ENCODE results near the gene IGDCC3.

DNA sequence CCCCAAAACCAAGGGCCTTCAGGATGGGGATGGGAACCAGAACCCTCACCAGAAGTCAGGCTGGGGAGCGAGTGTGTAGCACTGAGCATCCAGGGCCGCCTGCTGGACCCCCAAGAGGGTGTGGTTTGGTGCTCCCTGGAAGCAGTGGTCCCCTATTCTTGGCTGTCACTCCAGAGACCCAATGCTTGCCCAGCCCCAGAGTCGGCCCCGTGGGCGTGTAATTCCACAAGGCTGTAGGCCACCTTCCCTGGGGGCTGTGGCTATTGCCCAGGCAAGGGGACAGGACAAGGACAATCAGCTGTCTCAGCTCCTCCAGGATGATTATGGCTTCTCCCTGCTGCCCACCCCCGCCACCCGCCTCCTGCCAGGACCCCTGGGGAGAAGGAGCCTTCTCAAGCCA, 14.5 kb downstream of the IGDCC3 start:
- TF ChIP-seq, protein P1, sequence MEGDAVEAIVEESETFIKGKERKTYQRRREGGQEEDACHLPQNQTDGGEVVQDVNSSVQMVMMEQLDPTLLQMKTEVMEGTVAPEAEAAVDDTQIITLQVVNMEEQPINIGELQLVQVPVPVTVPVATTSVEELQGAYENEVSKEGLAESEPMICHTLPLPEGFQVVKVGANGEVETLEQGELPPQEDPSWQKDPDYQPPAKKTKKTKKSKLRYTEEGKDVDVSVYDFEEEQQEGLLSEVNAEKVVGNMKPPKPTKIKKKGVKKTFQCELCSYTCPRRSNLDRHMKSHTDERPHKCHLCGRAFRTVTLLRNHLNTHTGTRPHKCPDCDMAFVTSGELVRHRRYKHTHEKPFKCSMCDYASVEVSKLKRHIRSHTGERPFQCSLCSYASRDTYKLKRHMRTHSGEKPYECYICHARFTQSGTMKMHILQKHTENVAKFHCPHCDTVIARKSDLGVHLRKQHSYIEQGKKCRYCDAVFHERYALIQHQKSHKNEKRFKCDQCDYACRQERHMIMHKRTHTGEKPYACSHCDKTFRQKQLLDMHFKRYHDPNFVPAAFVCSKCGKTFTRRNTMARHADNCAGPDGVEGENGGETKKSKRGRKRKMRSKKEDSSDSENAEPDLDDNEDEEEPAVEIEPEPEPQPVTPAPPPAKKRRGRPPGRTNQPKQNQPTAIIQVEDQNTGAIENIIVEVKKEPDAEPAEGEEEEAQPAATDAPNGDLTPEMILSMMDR (IDR thresholded peaks at IDR 0.05; ENCODE audit: insufficient read depth, low read length): no peak
- no peak for TF ChIP-seq POLR2AphosphoS5 (IDR thresholded peaks at IDR 0.05; ENCODE audit: low read depth)
- no peak for TF ChIP-seq GABPA (IDR thresholded peaks at IDR 0.05; ENCODE audit: low read depth)
- TF ChIP-seq, protein P2, sequence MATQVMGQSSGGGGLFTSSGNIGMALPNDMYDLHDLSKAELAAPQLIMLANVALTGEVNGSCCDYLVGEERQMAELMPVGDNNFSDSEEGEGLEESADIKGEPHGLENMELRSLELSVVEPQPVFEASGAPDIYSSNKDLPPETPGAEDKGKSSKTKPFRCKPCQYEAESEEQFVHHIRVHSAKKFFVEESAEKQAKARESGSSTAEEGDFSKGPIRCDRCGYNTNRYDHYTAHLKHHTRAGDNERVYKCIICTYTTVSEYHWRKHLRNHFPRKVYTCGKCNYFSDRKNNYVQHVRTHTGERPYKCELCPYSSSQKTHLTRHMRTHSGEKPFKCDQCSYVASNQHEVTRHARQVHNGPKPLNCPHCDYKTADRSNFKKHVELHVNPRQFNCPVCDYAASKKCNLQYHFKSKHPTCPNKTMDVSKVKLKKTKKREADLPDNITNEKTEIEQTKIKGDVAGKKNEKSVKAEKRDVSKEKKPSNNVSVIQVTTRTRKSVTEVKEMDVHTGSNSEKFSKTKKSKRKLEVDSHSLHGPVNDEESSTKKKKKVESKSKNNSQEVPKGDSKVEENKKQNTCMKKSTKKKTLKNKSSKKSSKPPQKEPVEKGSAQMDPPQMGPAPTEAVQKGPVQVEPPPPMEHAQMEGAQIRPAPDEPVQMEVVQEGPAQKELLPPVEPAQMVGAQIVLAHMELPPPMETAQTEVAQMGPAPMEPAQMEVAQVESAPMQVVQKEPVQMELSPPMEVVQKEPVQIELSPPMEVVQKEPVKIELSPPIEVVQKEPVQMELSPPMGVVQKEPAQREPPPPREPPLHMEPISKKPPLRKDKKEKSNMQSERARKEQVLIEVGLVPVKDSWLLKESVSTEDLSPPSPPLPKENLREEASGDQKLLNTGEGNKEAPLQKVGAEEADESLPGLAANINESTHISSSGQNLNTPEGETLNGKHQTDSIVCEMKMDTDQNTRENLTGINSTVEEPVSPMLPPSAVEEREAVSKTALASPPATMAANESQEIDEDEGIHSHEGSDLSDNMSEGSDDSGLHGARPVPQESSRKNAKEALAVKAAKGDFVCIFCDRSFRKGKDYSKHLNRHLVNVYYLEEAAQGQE (IDR thresholded peaks at IDR 0.05; ENCODE audit: insufficient replicate concordance, low read depth): no peak
- TF ChIP-seq SPI1 (IDR thresholded peaks at IDR 0.05; ENCODE audit: borderline replicate concordance, low read depth): no peak
